Activated CD4-positive, alpha-beta memory T cell treated with anti-CD3 and anti-CD28 coated beads, Interleukin-2, amount 10 ng/mL, durations not matched to agents 7 days and 5 days (primary cell): ENCODE measurements around the gene MRPL23. TPM values are rescaled to one million over a fixed set of nuclear protein-coding genes. Genes with fewer than 3 reads are reported as not detected.

Experiments used
- CTCF ChIA-PET: fragments of 350-600 bp; sonication (Branson Sonifier 250); formaldehyde crosslinking; loops from one replicate; lab custom pipeline; 2021; ENCODE audit warnings: antibody characterized with exemption, inconsistent platforms; lab: Charles Lee
- POLR2A ChIA-PET: fragments of 350-600 bp; sonication (Branson Sonifier 250); formaldehyde crosslinking; loops from one replicate; lab custom pipeline; 2021; ENCODE audit warnings: antibody characterized with exemption; lab: Charles Lee
- DNase-seq: peaks from one replicate; pipeline ENCODE4 v3.0.0-alpha.2; 2020
- H3K27ac Mint-ChIP-seq: one replicate; pipeline ENCODE4 v1.8.0; 2021; ENCODE audit warnings: mild to moderate bottlenecking, mixed read lengths
- H3K27me3 Mint-ChIP-seq: one replicate; pipeline ENCODE4 v1.8.0; 2021; ENCODE audit warnings: mixed read lengths
- H3K36me3 Mint-ChIP-seq: one replicate; pipeline ENCODE4 v1.8.0; 2021; ENCODE audit warnings: low read depth, mixed read lengths
- H3K4me1 Mint-ChIP-seq: one replicate; pipeline ENCODE4 v1.8.0; 2021; ENCODE audit warnings: mixed read lengths
- H3K4me3 Mint-ChIP-seq: one replicate; pipeline ENCODE4 v1.8.0; 2021; ENCODE audit warnings: mild to moderate bottlenecking, mixed read lengths
- H3K9me3 Mint-ChIP-seq: one replicate; pipeline ENCODE4 v1.8.0; 2021; ENCODE audit warnings: mixed read lengths
- total RNA-seq, 2 experiments: library from RNA; stranded (reverse); gene quantifications; one replicate each; pipeline ENCODE4 v1.2.3, GENCODE V29; 2021

Gene MRPL23
- total RNA-seq, 2 experiments from 2014 or later: 99.8 to 99.9 TPM

GRCh38 chr11:1916986-1917522, 30.1 kb upstream of the MRPL23 start:
- H3K9me3 Mint-ChIP-seq: peaks cover 10% of the 10 kb centered on the region
- DNase-seq: no peak
- peaks cover 2% of the 10 kb centered on the region for H3K36me3 Mint-ChIP-seq
- POLR2A ChIA-PET: interaction anchor here (0.8 to 2.6 kb wide), 6 partner anchors 16 to 264 kb away, joined by 3 to 39 read pairs (median 4); partner anchors contain the start of genes LSP1 and PRR33
- H3K27me3 Mint-ChIP-seq: peaks cover 6% of the 10 kb centered on the region
- H3K27ac Mint-ChIP-seq: no peak overlapping the region
- CTCF ChIA-PET: interaction anchor here (0.7 to 1.4 kb wide), 4 partner anchors 25 to 63 kb away, joined by 3 to 4 read pairs (median 3); partner anchors contain the start of gene PRR33
- peaks cover 12% of the 10 kb centered on the region for H3K4me1 Mint-ChIP-seq
- no peak overlapping the region for H3K4me3 Mint-ChIP-seq

GRCh38 chr11:1917523-1918435, 29.4 kb upstream of the MRPL23 start:
- CTCF ChIA-PET: interaction anchor here (0.7 to 1.4 kb wide), 3 partner anchors 26 to 64 kb away, joined by 3 read pairs; partner anchors contain the start of gene PRR33
- H3K27ac Mint-ChIP-seq: no peak overlapping the region
- H3K4me3 Mint-ChIP-seq: no peak overlapping the region

GRCh38 chr11:1918436-1919315, 28.5 kb upstream of the MRPL23 start:
- ChIA-PET CTCF (interaction anchor here (1.4 kb wide), 1 partner anchor 36 kb away, joined by 5 read pairs; no protein-coding TSS in a partner anchor), POLR2A (interaction anchor here (1.0 to 4.1 kb wide), 3 partner anchors 28 to 53 kb away, joined by 3 to 39 read pairs (median 36); partner anchors contain the start of gene PRR33)
- Mint-ChIP-seq H3K27me3 (peaks cover 5% of the 10 kb centered on the region), H3K4me1 (peaks cover 14% of the 10 kb centered on the region), H3K4me3 (no peak overlapping the region), H3K9me3 (peaks cover 10% of the 10 kb centered on the region), H3K36me3 (peaks cover 2% of the 10 kb centered on the region), H3K27ac (no peak overlapping the region)
- no peak for DNase-seq

More at GRCh38 chr11:1917523-1918435, 29.4 kb upstream of the MRPL23 start:
- Mint-ChIP-seq H3K9me3 (peaks cover 10% of the 10 kb centered on the region), H3K36me3 (peaks cover 2% of the 10 kb centered on the region), H3K27me3 (peaks cover 3% of the 10 kb centered on the region), H3K4me1 (peaks cover 13% of the 10 kb centered on the region)
- no peak for DNase-seq
- POLR2A ChIA-PET: interaction anchor here (0.8 to 2.6 kb wide), 5 partner anchors 15 to 265 kb away, joined by 3 to 39 read pairs (median 4); partner anchors contain the start of genes LSP1 and PRR33

- POLR2A ChIA-PET: interaction anchor here (0.8 to 4.1 kb wide), 3 partner anchors 29 to 66 kb away, joined by 3 to 36 read pairs (median 3); partner anchors contain the start of gene PRR33
- peaks cover 8% of the 10 kb centered on the region for H3K9me3 Mint-ChIP-seq
- H3K4me3 Mint-ChIP-seq: no peak within 1 kb of the TSS
- CTCF ChIA-PET: interaction anchor here (1.4 kb wide), 1 partner anchor 37 kb away, joined by 5 read pairs; no protein-coding TSS in a partner anchor
- H3K36me3 Mint-ChIP-seq: peaks cover 2% of the 10 kb centered on the region
- no peak within 1 kb of the TSS for H3K27ac Mint-ChIP-seq
- peaks cover 5% of the 10 kb centered on the region for H3K27me3 Mint-ChIP-seq
- H3K4me1 Mint-ChIP-seq: peaks cover 12% of the 10 kb centered on the region
- no peak for DNase-seq
These were observed 27.6 kb upstream of the MRPL23 start, which contains the start of gene TNNT3 for GRCh38 chr11:1919391-1920127. TNNT3 (plus strand) TSS chr11:1919703; CDS start chr11:1922875, 3,172 bp downstream.

GRCh38 chr11:1920128-1920908, 26.8 kb upstream of the MRPL23 start:
- Mint-ChIP-seq H3K4me1 (peaks cover 9% of the 10 kb centered on the region), H3K9me3 (peaks cover under 1% of the 10 kb centered on the region), H3K27me3 (peaks cover 5% of the 10 kb centered on the region), H3K4me3 (no peak overlapping the region), H3K36me3 (peaks cover 2% of the 10 kb centered on the region), H3K27ac (no peak overlapping the region)
- ChIA-PET CTCF (interaction anchor here (1.4 kb wide), 2 partner anchors 38 to 87 kb away, joined by 5 to 6 read pairs; no protein-coding TSS in a partner anchor), POLR2A (interaction anchor here (0.7 to 4.1 kb wide), 4 partner anchors 30 to 67 kb away, joined by 3 to 36 read pairs (median 3); partner anchors contain the start of gene PRR33)
- DNase-seq: no peak

- Mint-ChIP-seq H3K4me3 (no peak overlapping the region), H3K4me1 (peaks cover 4% of the 10 kb centered on the region), H3K27me3 (peaks cover 5% of the 10 kb centered on the region), H3K27ac (no peak overlapping the region), H3K9me3 (no peaks in the 10 kb centered on the region), H3K36me3 (no peaks in the 10 kb centered on the region)
- ChIA-PET POLR2A (interaction anchor here (0.7 to 4.1 kb wide), 7 partner anchors 27 to 227 kb away, joined by 3 to 36 read pairs (median 3); partner anchors contain the start of gene PRR33), CTCF (interaction anchor here (1.4 to 1.7 kb wide), 3 partner anchors 39 to 88 kb away, joined by 3 to 11 read pairs (median 6); partner anchors contain the start of gene SYT8)
- DNase-seq: no peak
These were observed 26.1 kb upstream of the MRPL23 start for GRCh38 chr11:1920909-1921573.

- Mint-ChIP-seq H3K4me1 (peaks cover 2% of the 10 kb centered on the region), H3K27ac (no peak overlapping the region), H3K9me3 (no peaks in the 10 kb centered on the region), H3K4me3 (no peak overlapping the region), H3K36me3 (no peaks in the 10 kb centered on the region), H3K27me3 (peaks cover 5% of the 10 kb centered on the region)
- ChIA-PET CTCF (interaction anchor here (1.4 to 1.7 kb wide), 3 partner anchors 40 to 89 kb away, joined by 3 to 11 read pairs (median 6); partner anchors contain the start of gene SYT8), POLR2A (interaction anchor here (0.9 to 4.1 kb wide), 6 partner anchors 26 to 228 kb away, joined by 3 to 36 read pairs (median 4); partner anchors contain the start of gene PRR33)
- no peak for DNase-seq
These were observed 25.5 kb upstream of the MRPL23 start for GRCh38 chr11:1921574-1922141.

GRCh38 chr11:1922481-1923081, 24.6 kb upstream of the MRPL23 start:
- no peaks in the 10 kb centered on the region for H3K36me3 Mint-ChIP-seq
- H3K27me3 Mint-ChIP-seq: peaks cover 5% of the 10 kb centered on the region
- H3K4me3 Mint-ChIP-seq: no peak overlapping the region
- H3K27ac Mint-ChIP-seq: no peak overlapping the region
- POLR2A ChIA-PET: interaction anchor here (1.3 to 4.1 kb wide), 5 partner anchors 25 to 72 kb away, joined by 3 to 36 read pairs (median 6); partner anchors contain the start of gene PRR33
- DNase-seq: no peak
- H3K4me1 Mint-ChIP-seq: peaks cover 2% of the 10 kb centered on the region
- CTCF ChIA-PET: interaction anchor here (1.4 to 1.7 kb wide), 2 partner anchors 40 to 88 kb away, joined by 3 to 11 read pairs; partner anchors contain the start of gene SYT8
- no peaks in the 10 kb centered on the region for H3K9me3 Mint-ChIP-seq

GRCh38 chr11:1923201-1923956, 23.8 kb upstream of the MRPL23 start:
- peaks cover 5% of the 10 kb centered on the region for H3K27me3 Mint-ChIP-seq
- H3K27ac Mint-ChIP-seq: no peak overlapping the region
- H3K4me3 Mint-ChIP-seq: no peak overlapping the region
- H3K9me3 Mint-ChIP-seq: no peaks in the 10 kb centered on the region
- ChIA-PET CTCF (no interaction called here), POLR2A (interaction anchor here (1.3 kb wide), 1 partner anchor 41 kb away, joined by 3 read pairs; no protein-coding TSS in a partner anchor)
- DNase-seq: no peak
- peaks cover 2% of the 10 kb centered on the region for H3K4me1 Mint-ChIP-seq
- no peaks in the 10 kb centered on the region for H3K36me3 Mint-ChIP-seq
